Testis (tissue), 2 donors: Measurements from ENCODE around the gene SLC26A11.

Experiments
- POLR2A ChIP-seq: fragments of 450-650 bp; IDR thresholded peaks from one replicate; pipeline ENCODE4 v1.6.1; 2017; ENCODE audit warnings: antibody characterized with exemption, mild to moderate bottlenecking, moderate library complexity
- TF ChIP-seq, protein P1 (sequence below), 3 experiments: fragments of 450-650 bp in 2 of 3; fragments of 200-600 bp in 1 of 3; sonication (generic) in 1 of 3; IDR thresholded peaks; one replicate each; pipeline ENCODE4 v1.5.1; 2016 to 2019; ENCODE audit warnings: antibody characterized with exemption in 3 of 3, mild to moderate bottlenecking in 2 of 3, moderate library complexity in 1 of 3

DNA sequence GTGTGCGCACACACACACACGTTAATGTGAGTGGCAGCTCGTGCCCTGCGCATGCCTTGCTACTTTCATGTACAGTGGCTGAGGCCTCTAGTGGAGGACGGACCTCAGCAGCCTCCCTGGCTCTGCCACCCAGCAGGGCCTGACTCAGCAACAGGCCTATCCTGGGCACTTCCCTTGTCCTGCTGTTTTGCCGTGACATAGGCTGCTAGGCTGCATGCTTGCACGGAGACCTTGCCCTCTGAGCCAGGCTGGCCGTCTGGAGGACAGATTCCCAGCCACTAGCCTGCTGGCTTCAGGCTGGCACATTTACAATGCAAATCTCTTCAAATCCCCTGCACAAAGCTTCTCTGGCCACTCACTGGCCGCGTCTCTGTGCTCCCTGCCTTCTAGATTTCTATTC, 49.9 kb downstream of the SLC26A11 start:
- TF ChIP-seq, protein P1, sequence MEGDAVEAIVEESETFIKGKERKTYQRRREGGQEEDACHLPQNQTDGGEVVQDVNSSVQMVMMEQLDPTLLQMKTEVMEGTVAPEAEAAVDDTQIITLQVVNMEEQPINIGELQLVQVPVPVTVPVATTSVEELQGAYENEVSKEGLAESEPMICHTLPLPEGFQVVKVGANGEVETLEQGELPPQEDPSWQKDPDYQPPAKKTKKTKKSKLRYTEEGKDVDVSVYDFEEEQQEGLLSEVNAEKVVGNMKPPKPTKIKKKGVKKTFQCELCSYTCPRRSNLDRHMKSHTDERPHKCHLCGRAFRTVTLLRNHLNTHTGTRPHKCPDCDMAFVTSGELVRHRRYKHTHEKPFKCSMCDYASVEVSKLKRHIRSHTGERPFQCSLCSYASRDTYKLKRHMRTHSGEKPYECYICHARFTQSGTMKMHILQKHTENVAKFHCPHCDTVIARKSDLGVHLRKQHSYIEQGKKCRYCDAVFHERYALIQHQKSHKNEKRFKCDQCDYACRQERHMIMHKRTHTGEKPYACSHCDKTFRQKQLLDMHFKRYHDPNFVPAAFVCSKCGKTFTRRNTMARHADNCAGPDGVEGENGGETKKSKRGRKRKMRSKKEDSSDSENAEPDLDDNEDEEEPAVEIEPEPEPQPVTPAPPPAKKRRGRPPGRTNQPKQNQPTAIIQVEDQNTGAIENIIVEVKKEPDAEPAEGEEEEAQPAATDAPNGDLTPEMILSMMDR (IDR thresholded peaks at IDR 0.05), result no peak
- no peak for TF ChIP-seq POLR2A
